Vagina (tissue), 2 donors: Measurements from ENCODE around the gene HNRNPM.

Experiments
- POLR2A ChIP-seq, 2 donors: fragments of 450-650 bp; IDR thresholded peaks; one replicate each; pipeline ENCODE4 v1.6.1; 2017; ENCODE audit warnings: antibody characterized with exemption in 2 of 2, mild to moderate bottlenecking in 2 of 2, moderate library complexity in 2 of 2
- TF ChIP-seq, protein P1 (sequence below), 3 experiments: fragments of 450-650 bp in 2 of 3; fragments of 200-600 bp in 1 of 3; sonication (generic) in 1 of 3; IDR thresholded peaks; one replicate each; pipeline ENCODE4 v1.5.1; 2017 to 2019; ENCODE audit warnings: antibody characterized with exemption in 3 of 3, mild to moderate bottlenecking in 2 of 3, moderate library complexity in 2 of 3

DNA sequence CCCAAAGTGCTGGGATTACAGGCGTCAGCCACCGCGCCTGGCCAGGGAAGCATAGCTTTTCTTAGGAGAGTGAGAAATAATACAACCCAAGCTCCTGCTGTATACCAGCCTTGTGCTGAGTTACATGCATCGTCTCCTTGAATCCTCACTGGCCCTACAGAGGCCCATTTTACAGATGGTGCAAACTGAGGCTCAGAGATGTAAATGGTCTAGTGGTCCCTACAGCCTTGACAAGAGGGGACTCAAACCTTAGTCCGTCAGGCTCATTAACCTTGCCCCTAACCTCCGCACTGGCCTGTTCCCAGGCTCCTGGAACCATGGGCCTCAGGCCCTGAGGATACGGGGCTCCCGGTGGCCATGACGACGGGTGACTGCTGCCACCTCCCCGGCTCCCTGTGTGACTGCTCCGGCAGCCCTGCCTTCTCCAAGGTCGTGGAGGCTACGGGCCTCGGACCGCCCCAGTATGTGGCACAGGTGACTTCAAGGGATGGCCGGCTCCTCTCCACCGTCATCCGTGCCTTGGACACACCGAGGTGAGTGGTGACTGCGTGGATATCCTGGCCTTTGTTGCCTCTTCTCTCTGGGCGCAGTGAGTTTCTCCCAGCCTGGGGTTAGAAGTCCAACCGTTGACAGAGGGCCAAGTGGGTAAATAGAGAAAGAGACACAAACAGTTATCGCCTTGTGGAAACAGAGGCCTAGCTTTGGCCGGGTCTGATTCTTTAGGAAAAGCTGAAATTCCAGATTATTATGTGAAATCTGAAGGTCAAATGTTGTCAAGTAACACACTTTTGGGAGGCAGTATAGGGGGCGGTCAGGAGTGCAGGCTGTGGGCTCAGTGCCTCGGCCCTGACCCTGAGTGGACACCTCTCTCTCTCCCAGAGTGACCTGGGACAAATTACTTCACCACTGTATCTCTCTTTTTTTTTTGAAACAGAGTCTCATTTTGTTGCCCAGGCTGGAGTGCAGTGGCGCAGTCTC is 23.0 kb upstream of the HNRNPM start:
- TF ChIP-seq, protein P1, sequence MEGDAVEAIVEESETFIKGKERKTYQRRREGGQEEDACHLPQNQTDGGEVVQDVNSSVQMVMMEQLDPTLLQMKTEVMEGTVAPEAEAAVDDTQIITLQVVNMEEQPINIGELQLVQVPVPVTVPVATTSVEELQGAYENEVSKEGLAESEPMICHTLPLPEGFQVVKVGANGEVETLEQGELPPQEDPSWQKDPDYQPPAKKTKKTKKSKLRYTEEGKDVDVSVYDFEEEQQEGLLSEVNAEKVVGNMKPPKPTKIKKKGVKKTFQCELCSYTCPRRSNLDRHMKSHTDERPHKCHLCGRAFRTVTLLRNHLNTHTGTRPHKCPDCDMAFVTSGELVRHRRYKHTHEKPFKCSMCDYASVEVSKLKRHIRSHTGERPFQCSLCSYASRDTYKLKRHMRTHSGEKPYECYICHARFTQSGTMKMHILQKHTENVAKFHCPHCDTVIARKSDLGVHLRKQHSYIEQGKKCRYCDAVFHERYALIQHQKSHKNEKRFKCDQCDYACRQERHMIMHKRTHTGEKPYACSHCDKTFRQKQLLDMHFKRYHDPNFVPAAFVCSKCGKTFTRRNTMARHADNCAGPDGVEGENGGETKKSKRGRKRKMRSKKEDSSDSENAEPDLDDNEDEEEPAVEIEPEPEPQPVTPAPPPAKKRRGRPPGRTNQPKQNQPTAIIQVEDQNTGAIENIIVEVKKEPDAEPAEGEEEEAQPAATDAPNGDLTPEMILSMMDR (IDR thresholded peaks at IDR 0.05): no peak
- no peak for TF ChIP-seq POLR2A (IDR thresholded peaks at IDR 0.05)
